SK-N-SH (cell line): ENCODE data around the gene ATP2A3.
A peak's percentile ranks its signal among the peaks of the same experiment; 100 is the strongest.

Source experiments
- CTCF ChIP-seq: fragments of 200-600 bp; sonication (generic); IDR thresholded peaks from 2 replicates; pipeline ENCODE4 v1.6.1; 2017; ENCODE audit warnings: antibody characterized with exemption, mild to moderate bottlenecking, moderate library complexity
- EP300 ChIP-seq, 2 experiments: IDR thresholded peaks; 2 replicates each; pipeline versions ENCODE4 v1.4.0 to v1.6.1; 2012; ENCODE audit warnings: borderline replicate concordance in 1 of 2, low read depth in 1 of 2, low read length in 1 of 2
- FOSL2 ChIP-seq: IDR thresholded peaks from 2 replicates; pipeline ENCODE4 v1.4.0; 2012; ENCODE audit warnings: low read depth, mild to moderate bottlenecking, moderate library complexity, borderline replicate concordance
- NRF1 ChIP-seq: IDR thresholded peaks from 2 replicates; pipeline ENCODE4 v1.6.1; 2012; ENCODE audit warnings: low read depth, mild to moderate bottlenecking, low read length
- SIN3A ChIP-seq: IDR thresholded peaks from 2 replicates; pipeline ENCODE4 v1.6.1; 2012; ENCODE audit warnings: low read depth, mild to moderate bottlenecking, low read length, moderate library complexity, borderline replicate concordance
- TF ChIP-seq, protein P1 (sequence below): IDR thresholded peaks from 2 replicates; pipeline ENCODE4 v1.6.1; 2012; ENCODE audit warnings: mild to moderate bottlenecking, low read depth, low read length, moderate library complexity

- TF ChIP-seq EP300 (IDR thresholded peaks at IDR 0.05; ENCODE audit: borderline replicate concordance in 1 of 2, low read depth in 1 of 2, low read length in 1 of 2) (peak in 1 of 2 experiments; percentile 57; a peak in 1 of 4 replicates), CTCF (no peak), SIN3A (no peak), FOSL2 (peak; percentile 96), NRF1 (no peak)
- TF ChIP-seq, protein P1, sequence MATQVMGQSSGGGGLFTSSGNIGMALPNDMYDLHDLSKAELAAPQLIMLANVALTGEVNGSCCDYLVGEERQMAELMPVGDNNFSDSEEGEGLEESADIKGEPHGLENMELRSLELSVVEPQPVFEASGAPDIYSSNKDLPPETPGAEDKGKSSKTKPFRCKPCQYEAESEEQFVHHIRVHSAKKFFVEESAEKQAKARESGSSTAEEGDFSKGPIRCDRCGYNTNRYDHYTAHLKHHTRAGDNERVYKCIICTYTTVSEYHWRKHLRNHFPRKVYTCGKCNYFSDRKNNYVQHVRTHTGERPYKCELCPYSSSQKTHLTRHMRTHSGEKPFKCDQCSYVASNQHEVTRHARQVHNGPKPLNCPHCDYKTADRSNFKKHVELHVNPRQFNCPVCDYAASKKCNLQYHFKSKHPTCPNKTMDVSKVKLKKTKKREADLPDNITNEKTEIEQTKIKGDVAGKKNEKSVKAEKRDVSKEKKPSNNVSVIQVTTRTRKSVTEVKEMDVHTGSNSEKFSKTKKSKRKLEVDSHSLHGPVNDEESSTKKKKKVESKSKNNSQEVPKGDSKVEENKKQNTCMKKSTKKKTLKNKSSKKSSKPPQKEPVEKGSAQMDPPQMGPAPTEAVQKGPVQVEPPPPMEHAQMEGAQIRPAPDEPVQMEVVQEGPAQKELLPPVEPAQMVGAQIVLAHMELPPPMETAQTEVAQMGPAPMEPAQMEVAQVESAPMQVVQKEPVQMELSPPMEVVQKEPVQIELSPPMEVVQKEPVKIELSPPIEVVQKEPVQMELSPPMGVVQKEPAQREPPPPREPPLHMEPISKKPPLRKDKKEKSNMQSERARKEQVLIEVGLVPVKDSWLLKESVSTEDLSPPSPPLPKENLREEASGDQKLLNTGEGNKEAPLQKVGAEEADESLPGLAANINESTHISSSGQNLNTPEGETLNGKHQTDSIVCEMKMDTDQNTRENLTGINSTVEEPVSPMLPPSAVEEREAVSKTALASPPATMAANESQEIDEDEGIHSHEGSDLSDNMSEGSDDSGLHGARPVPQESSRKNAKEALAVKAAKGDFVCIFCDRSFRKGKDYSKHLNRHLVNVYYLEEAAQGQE, result no peak
These were observed 74.0 kb downstream of the ATP2A3 start for GRCh38 chr17:3890082-3890877.
